ENCODE data around the gene TMEM252. TPM values are rescaled to one million over a fixed set of nuclear protein-coding genes. Genes with fewer than 3 reads are reported as not detected.

TMEM252 gene
- total and polyA plus RNA-seq, 4 donors, result not detected

GRCh38 chr9:68488126-68488525 is 52.6 kb downstream of the TMEM252 start:
- Histone ChIP-seq H3K9ac (ENCODE audit: insufficient read depth in 1 of 2, low read length in 2 of 2) (no peak overlapping the region), H3K36me3 (ENCODE audit: control insufficient read depth in 4 of 4, insufficient read depth in 4 of 4, low read length in 4 of 4) (peaks cover 0 to 34% (median 28%) of the 10 kb centered on the region in 4 donors), H3K4me1 (ENCODE audit: control insufficient read depth in 5 of 5, insufficient read depth in 5 of 5, low read length in 5 of 5) (peaks cover 0 to 18% (median 2%) of the 10 kb centered on the region in 5 donors), H3K4me3 (no peak overlapping the region), H3K27me3 (ENCODE audit: control insufficient read depth in 3 of 3, insufficient read depth in 3 of 3, low read length in 2 of 3) (no peaks in the 10 kb centered on the region), H3K9me3 (ENCODE audit: control insufficient read depth in 4 of 4, insufficient read depth in 3 of 4, low read length in 3 of 4) (peaks cover 0 to 6% (median 4%) of the 10 kb centered on the region in 4 donors), H3K27ac (ENCODE audit: low read depth in 1 of 2, low read length in 1 of 2) (peak overlapping the region in 1 of 2 donors; percentile 24)
- WGBS, 2 donors, result 62 to 80% methylated on average over 2 of the region's 2 CpGs
- ATAC-seq (ENCODE audit: insufficient read depth, low FRiP score) (no peak), DNase-seq (peak in 1 of 3 donors; percentile 47)
- TF ChIP-seq CTCF (IDR thresholded peaks at IDR 0.05; ENCODE audit: control extremely low read depth, extremely low read depth), result no peak

Other genes starting within 250 kb of the TMEM252 start
- under 1 TPM in 1 of 2 donors, not detected in 1; 0.21 TPM for gene FOXD4L3, start 238.0 kb downstream of the TMEM252 start, total RNA-seq
- not detected for gene FOXD4L3, start 238.0 kb downstream of the TMEM252 start, polyA plus RNA-seq
- 10 to 100 TPM; 19.6 to 51.7 TPM for gene PGM5, start 184.3 kb downstream of the TMEM252 start, total RNA-seq
- gene PGM5, start 184.3 kb downstream of the TMEM252 start, polyA plus RNA-seq, result 1 to 10 TPM; 4.3 TPM
- gene PIP5K1B, start 164.4 kb upstream of the TMEM252 start, total RNA-seq, result 10 to 100 TPM; 20.4 to 28.2 TPM
- gene PIP5K1B, start 164.4 kb upstream of the TMEM252 start, polyA plus RNA-seq, result 10 to 100 TPM in 1 of 2 donors, 1 to 10 TPM in 1; 6.6 to 10.8 TPM